Measurements from ENCODE around the gene ACBD6.
A peak's percentile ranks its signal among the peaks of the same experiment; 100 is the strongest.

ACBD6 gene

GRCh38 chr1:180255536-180256340 is 246.6 kb downstream of the ACBD6 start:
- Histone ChIP-seq H3K9me3 (ENCODE audit: control extremely low read depth in 1 of 5, control insufficient read depth in 4 of 5, insufficient read depth in 2 of 5, low read depth in 1 of 5, low read length in 4 of 5) (no peaks in the 10 kb centered on the region), H3K27me3 (replicated peaks in 2 of 5; ENCODE audit: control insufficient read depth in 4 of 5, insufficient read depth in 5 of 5, low read length in 4 of 5) (peaks cover 0 to 23% (median 3%) of the 10 kb centered on the region in 5 experiments), H3K36me3 (ENCODE audit: control insufficient read depth in 4 of 4, insufficient read depth in 4 of 4, low read length in 3 of 4) (no peaks in the 10 kb centered on the region), H3K4me3 (ENCODE audit: control insufficient read depth in 1 of 7, extremely low read depth in 1 of 7, insufficient read depth in 4 of 7, low read depth in 2 of 7, low read length in 6 of 7) (no peak overlapping the region), H3K4me1 (ENCODE audit: control extremely low read depth in 1 of 4, control insufficient read depth in 4 of 4, insufficient read depth in 4 of 4, low read length in 3 of 4) (no peaks in the 10 kb centered on the region), H3K27ac (ENCODE audit: insufficient read depth in 1 of 2, low read depth in 1 of 2, low read length in 2 of 2, poor library complexity in 1 of 2, severe bottlenecking in 2 of 2) (no peak overlapping the region)
- ChIA-PET POLR2A (no interaction called here), CTCF (no interaction called here)
- 92% methylated on average over 16 of the region's 18 CpGs for WGBS (ENCODE audit: insufficient coverage)
- DNase-seq: no peak

DNA sequence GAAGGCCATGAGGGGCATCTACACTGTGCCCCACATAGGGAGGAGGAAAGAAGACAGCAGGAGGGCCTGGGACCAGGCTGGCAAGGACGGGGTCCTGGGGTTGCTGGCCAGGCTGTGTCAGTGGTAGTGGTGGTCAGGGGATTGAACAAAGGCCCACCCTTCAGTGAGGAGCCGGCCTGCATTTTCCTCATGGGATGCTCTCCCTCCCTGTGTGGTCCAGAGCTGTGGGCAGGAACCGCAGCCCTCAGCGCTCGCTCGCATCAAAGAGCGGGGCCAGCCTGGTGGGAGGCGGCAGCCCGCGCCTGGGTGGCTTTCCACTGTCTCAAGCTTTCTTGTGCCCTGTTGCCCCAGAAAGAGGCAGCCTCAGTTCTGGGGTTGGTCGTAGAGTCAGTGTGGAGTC is 247.5 kb downstream of the ACBD6 start:
- peaks cover 0 to 15% (median 3%) of the 10 kb centered on the region in 5 experiments for H3K27me3 ChIP-seq (replicated peaks in 2 of 5; ENCODE audit: control insufficient read depth in 4 of 5, insufficient read depth in 5 of 5, low read length in 4 of 5)

GRCh38 chr1:180254496-180254819 is 247.9 kb downstream of the ACBD6 start:
- POLR2A ChIA-PET: no interaction called here
- Histone ChIP-seq H3K27me3 (replicated peaks in 2 of 5; ENCODE audit: control insufficient read depth in 4 of 5, insufficient read depth in 5 of 5, low read length in 4 of 5) (peaks cover 0 to 15% (median 3%) of the 10 kb centered on the region in 5 experiments), H3K9me3 (ENCODE audit: control extremely low read depth in 1 of 5, control insufficient read depth in 4 of 5, insufficient read depth in 2 of 5, low read depth in 1 of 5, low read length in 4 of 5) (no peaks in the 10 kb centered on the region), H3K36me3 (ENCODE audit: control insufficient read depth in 4 of 4, insufficient read depth in 4 of 4, low read length in 3 of 4) (no peaks in the 10 kb centered on the region), H3K27ac (ENCODE audit: insufficient read depth in 1 of 2, low read depth in 1 of 2, low read length in 2 of 2, poor library complexity in 1 of 2, severe bottlenecking in 2 of 2) (no peak overlapping the region), H3K4me3 (ENCODE audit: control insufficient read depth in 1 of 7, extremely low read depth in 1 of 7, insufficient read depth in 4 of 7, low read depth in 2 of 7, low read length in 6 of 7) (no peak overlapping the region), H3K4me1 (ENCODE audit: control extremely low read depth in 1 of 4, control insufficient read depth in 4 of 4, insufficient read depth in 4 of 4, low read length in 3 of 4) (no peaks in the 10 kb centered on the region)
- 94% methylated on average over 9 of the region's 9 CpGs for WGBS (ENCODE audit: insufficient coverage)
- DNase-seq: no peak
- CTCF ChIA-PET: interaction anchor here (1.0 to 3.4 kb wide), 4 partner anchors 154 to 228 kb away, joined by 3 to 21 read pairs (median 5); no protein-coding TSS in a partner anchor

More for the DNA sequence above, 247.5 kb downstream of the ACBD6 start:
- 100% methylated on average over 9 of the region's 11 CpGs for WGBS (ENCODE audit: insufficient coverage)
- no peaks in the 10 kb centered on the region for H3K4me1 ChIP-seq (ENCODE audit: control extremely low read depth in 1 of 4, control insufficient read depth in 4 of 4, insufficient read depth in 4 of 4, low read length in 3 of 4)
- ChIA-PET CTCF (no interaction called here), POLR2A (no interaction called here)
- H3K36me3 ChIP-seq (ENCODE audit: control insufficient read depth in 4 of 4, insufficient read depth in 4 of 4, low read length in 3 of 4): no peaks in the 10 kb centered on the region
- no peak for DNase-seq
- no peaks in the 10 kb centered on the region for H3K9me3 ChIP-seq (ENCODE audit: control extremely low read depth in 1 of 5, control insufficient read depth in 4 of 5, insufficient read depth in 2 of 5, low read depth in 1 of 5, low read length in 4 of 5)
- no peak overlapping the region for H3K4me3 ChIP-seq (ENCODE audit: control insufficient read depth in 1 of 7, extremely low read depth in 1 of 7, insufficient read depth in 4 of 7, low read depth in 2 of 7, low read length in 6 of 7)
- H3K27ac ChIP-seq (ENCODE audit: insufficient read depth in 1 of 2, low read depth in 1 of 2, low read length in 2 of 2, poor library complexity in 1 of 2, severe bottlenecking in 2 of 2): no peak overlapping the region

DNA sequence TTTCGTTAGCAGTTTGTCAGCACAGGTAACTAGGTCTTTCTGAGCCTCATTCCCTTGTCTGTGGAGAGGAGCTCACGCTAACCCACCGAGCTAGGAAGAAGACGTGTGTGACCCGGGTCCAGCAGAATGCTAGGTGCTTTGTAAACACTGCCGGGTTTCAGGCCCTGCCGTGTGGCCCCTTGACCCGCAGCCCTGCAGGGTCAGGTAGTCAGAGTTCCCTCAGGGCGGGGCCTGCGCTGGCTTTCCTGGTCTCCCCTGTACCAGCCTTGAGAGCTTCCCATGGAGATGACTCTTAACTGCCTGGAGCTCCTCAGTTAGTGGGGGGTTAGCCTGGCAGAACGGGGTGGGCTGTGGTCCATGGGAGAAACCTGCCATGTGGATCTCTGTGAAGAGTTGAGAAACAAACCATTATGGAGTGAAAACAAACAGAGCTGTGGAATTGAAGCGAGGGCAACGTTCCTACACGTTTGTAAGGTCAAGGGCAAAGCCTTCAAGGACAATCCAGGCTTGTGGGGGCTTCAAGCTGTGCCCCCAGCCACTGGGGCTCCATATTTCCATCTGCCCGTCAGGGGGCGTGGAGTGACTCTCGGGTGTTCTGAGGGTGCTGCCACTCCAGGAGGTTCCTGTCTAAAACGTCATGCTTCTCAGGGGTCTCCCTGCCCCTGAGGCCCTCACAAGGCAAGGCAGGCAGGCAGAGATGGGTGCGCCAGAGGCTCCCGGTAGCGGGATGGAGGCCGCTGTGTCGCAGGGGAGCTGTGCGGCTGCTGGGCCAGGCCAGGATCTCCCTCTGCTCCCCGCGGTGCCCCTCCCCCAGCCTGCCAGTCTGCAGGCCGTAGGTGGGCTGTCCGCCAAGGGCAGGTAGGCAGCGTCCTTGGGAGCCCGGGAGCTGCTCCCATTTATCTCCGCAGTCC is 248.5 kb downstream of the ACBD6 start:
- ChIA-PET POLR2A (no interaction called here), CTCF (interaction anchor here (0.8 to 3.4 kb wide), 15 partner anchors 8 to 235 kb away, joined by 3 to 21 read pairs (median 3); no protein-coding TSS in a partner anchor)

GRCh38 chr1:180252638-180253536 is 249.5 kb downstream of the ACBD6 start:
- H3K36me3 ChIP-seq (ENCODE audit: control insufficient read depth in 4 of 4, insufficient read depth in 4 of 4, low read length in 3 of 4): no peaks in the 10 kb centered on the region
- WGBS (ENCODE audit: insufficient coverage): 74% methylated on average over 12 of the region's 12 CpGs
- H3K4me3 ChIP-seq (ENCODE audit: control insufficient read depth in 1 of 7, extremely low read depth in 1 of 7, insufficient read depth in 4 of 7, low read depth in 2 of 7, low read length in 6 of 7): no peak overlapping the region
- peak; percentile 59 to 80 (median 75) for DNase-seq
- CTCF ChIA-PET: interaction anchor here (0.7 to 3.4 kb wide), 18 partner anchors 8 to 236 kb away, joined by 3 to 21 read pairs (median 3); no protein-coding TSS in a partner anchor
- no peaks in the 10 kb centered on the region for H3K4me1 ChIP-seq (ENCODE audit: control extremely low read depth in 1 of 4, control insufficient read depth in 4 of 4, insufficient read depth in 4 of 4, low read length in 3 of 4)
- POLR2A ChIA-PET: no interaction called here
- H3K27ac ChIP-seq (ENCODE audit: insufficient read depth in 1 of 2, low read depth in 1 of 2, low read length in 2 of 2, poor library complexity in 1 of 2, severe bottlenecking in 2 of 2): no peak overlapping the region
- H3K9me3 ChIP-seq (ENCODE audit: control extremely low read depth in 1 of 5, control insufficient read depth in 4 of 5, insufficient read depth in 2 of 5, low read depth in 1 of 5, low read length in 4 of 5): no peaks in the 10 kb centered on the region
- peaks cover 0 to 7% (median 0%) of the 10 kb centered on the region in 5 experiments for H3K27me3 ChIP-seq (replicated peaks in 2 of 5; ENCODE audit: control insufficient read depth in 4 of 5, insufficient read depth in 5 of 5, low read length in 4 of 5)

More for the DNA sequence above, 248.5 kb downstream of the ACBD6 start:
- H3K36me3 ChIP-seq (ENCODE audit: control insufficient read depth in 4 of 4, insufficient read depth in 4 of 4, low read length in 3 of 4): no peaks in the 10 kb centered on the region
- WGBS (ENCODE audit: insufficient coverage): 91% methylated on average over 27 of the region's 31 CpGs
- H3K27me3 ChIP-seq (replicated peaks in 2 of 5; ENCODE audit: control insufficient read depth in 4 of 5, insufficient read depth in 5 of 5, low read length in 4 of 5): peaks cover 0 to 11% (median 0%) of the 10 kb centered on the region in 5 experiments
- H3K4me1 ChIP-seq (ENCODE audit: control extremely low read depth in 1 of 4, control insufficient read depth in 4 of 4, insufficient read depth in 4 of 4, low read length in 3 of 4): no peaks in the 10 kb centered on the region
- H3K9me3 ChIP-seq (ENCODE audit: control extremely low read depth in 1 of 5, control insufficient read depth in 4 of 5, insufficient read depth in 2 of 5, low read depth in 1 of 5, low read length in 4 of 5): no peaks in the 10 kb centered on the region
- H3K27ac ChIP-seq (ENCODE audit: insufficient read depth in 1 of 2, low read depth in 1 of 2, low read length in 2 of 2, poor library complexity in 1 of 2, severe bottlenecking in 2 of 2): no peak overlapping the region
- no peak for DNase-seq
- H3K4me3 ChIP-seq (ENCODE audit: control insufficient read depth in 1 of 7, extremely low read depth in 1 of 7, insufficient read depth in 4 of 7, low read depth in 2 of 7, low read length in 6 of 7): no peak overlapping the region

- 97% methylated on average over 8 of the region's 9 CpGs for WGBS (ENCODE audit: insufficient coverage)
- Histone ChIP-seq H3K27ac (ENCODE audit: insufficient read depth in 1 of 2, low read depth in 1 of 2, low read length in 2 of 2, poor library complexity in 1 of 2, severe bottlenecking in 2 of 2) (no peak overlapping the region), H3K9me3 (ENCODE audit: control extremely low read depth in 1 of 5, control insufficient read depth in 4 of 5, insufficient read depth in 2 of 5, low read depth in 1 of 5, low read length in 4 of 5) (no peaks in the 10 kb centered on the region), H3K27me3 (replicated peaks in 2 of 5; ENCODE audit: control insufficient read depth in 4 of 5, insufficient read depth in 5 of 5, low read length in 4 of 5) (peaks cover 0 to 1% (median 0%) of the 10 kb centered on the region in 5 experiments), H3K36me3 (ENCODE audit: control insufficient read depth in 4 of 4, insufficient read depth in 4 of 4, low read length in 3 of 4) (no peaks in the 10 kb centered on the region), H3K4me3 (ENCODE audit: control insufficient read depth in 1 of 7, extremely low read depth in 1 of 7, insufficient read depth in 4 of 7, low read depth in 2 of 7, low read length in 6 of 7) (no peak overlapping the region), H3K4me1 (ENCODE audit: control extremely low read depth in 1 of 4, control insufficient read depth in 4 of 4, insufficient read depth in 4 of 4, low read length in 3 of 4) (no peaks in the 10 kb centered on the region)
- no peak for DNase-seq
- CTCF ChIA-PET: interaction anchor here (0.7 to 3.4 kb wide), 7 partner anchors 10 to 231 kb away, joined by 3 to 21 read pairs (median 3); no protein-coding TSS in a partner anchor
- POLR2A ChIA-PET: no interaction called here
Observed at GRCh38 chr1:180251526-180252305, 250.7 kb downstream of the ACBD6 start.

All from common myeloid progenitor, CD34-positive (primary cell).